ENCODE measurements around the gene L1CAM. TPM values are rescaled to one million over a fixed set of nuclear protein-coding genes. Genes with fewer than 3 reads are reported as not detected.

The L1CAM gene
- total and polyA plus RNA-seq, 9 of the 15 experiments (the other 6 are each of a cell fraction or from before 2014, with no cell fraction given), result 0.09 to 0.86 (median 0.26) TPM; not detected in 3

- TF ChIP-seq, protein P1, sequence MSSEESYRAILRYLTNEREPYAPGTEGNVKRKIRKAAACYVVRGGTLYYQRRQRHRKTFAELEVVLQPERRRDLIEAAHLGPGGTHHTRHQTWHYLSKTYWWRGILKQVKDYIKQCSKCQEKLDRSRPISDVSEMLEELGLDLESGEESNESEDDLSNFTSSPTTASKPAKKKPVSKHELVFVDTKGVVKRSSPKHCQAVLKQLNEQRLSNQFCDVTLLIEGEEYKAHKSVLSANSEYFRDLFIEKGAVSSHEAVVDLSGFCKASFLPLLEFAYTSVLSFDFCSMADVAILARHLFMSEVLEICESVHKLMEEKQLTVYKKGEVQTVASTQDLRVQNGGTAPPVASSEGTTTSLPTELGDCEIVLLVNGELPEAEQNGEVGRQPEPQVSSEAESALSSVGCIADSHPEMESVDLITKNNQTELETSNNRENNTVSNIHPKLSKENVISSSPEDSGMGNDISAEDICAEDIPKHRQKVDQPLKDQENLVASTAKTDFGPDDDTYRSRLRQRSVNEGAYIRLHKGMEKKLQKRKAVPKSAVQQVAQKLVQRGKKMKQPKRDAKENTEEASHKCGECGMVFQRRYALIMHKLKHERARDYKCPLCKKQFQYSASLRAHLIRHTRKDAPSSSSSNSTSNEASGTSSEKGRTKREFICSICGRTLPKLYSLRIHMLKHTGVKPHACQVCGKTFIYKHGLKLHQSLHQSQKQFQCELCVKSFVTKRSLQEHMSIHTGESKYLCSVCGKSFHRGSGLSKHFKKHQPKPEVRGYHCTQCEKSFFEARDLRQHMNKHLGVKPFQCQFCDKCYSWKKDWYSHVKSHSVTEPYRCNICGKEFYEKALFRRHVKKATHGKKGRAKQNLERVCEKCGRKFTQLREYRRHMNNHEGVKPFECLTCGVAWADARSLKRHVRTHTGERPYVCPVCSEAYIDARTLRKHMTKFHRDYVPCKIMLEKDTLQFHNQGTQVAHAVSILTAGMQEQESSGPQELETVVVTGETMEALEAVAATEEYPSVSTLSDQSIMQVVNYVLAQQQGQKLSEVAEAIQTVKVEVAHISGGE (CRISPR knock-in tag; IDR thresholded peaks at IDR 0.05), result peak in 1 of 3 experiments; percentile 50; a peak in 1 of 6 replicates
- TF ChIP-seq MYNN (IDR thresholded peaks at IDR 0.05) (no peak), MYNN (CRISPR knock-in tag; IDR thresholded peaks at IDR 0.05) (peak; percentile 93), DMBX1 (CRISPR knock-in tag; IDR thresholded peaks at IDR 0.05; ENCODE audit: borderline replicate concordance) (peak; percentile 93; the same call in 1 of the 2 replicates), TARDBP (IDR thresholded peaks at IDR 0.05) (peak; percentile 70; the same call in 1 of the 2 replicates), NCOA2 (IDR thresholded peaks at IDR 0.05; ENCODE audit: partially characterized antibody in 2 of 2) (no peak), HOXB6 (CRISPR knock-in tag; IDR thresholded peaks at IDR 0.05; ENCODE audit: borderline replicate concordance) (no peak), E2F3 (CRISPR knock-in tag; IDR thresholded peaks at IDR 0.05) (no peak), TAF9B (IDR thresholded peaks at IDR 0.05; ENCODE audit: partially characterized antibody) (no peak), GATAD2B (IDR thresholded peaks at IDR 0.05; ENCODE audit: borderline replicate concordance) (no peak), ZNF174 (CRISPR knock-in tag; IDR thresholded peaks at IDR 0.05) (no peak), HMG20A (CRISPR knock-in tag; conservative IDR thresholded peaks at IDR 0.05) (no peak), POLR2A (conservative IDR thresholded peaks at IDR 0.05) (no peak), KDM5B (IDR thresholded peaks at IDR 0.05; ENCODE audit: insufficient replicate concordance, low read depth, low read length) (no peak), THRAP3 (IDR thresholded peaks at IDR 0.05; ENCODE audit: borderline replicate concordance) (no peak), CREB3 (tag; conservative IDR thresholded peaks at IDR 0.05; ENCODE audit: low read depth) (peak; percentile 58; the same call in 1 of the 2 replicates), ZNF444 (CRISPR knock-in tag; IDR thresholded peaks at IDR 0.05) (no peak), NCOA4 (IDR thresholded peaks at IDR 0.05; ENCODE audit: partially characterized antibody) (no peak), ZKSCAN3 (CRISPR knock-in tag; IDR thresholded peaks at IDR 0.05) (no peak), ZNF184 (CRISPR knock-in tag; IDR thresholded peaks at IDR 0.05) (peak; percentile 62; the same call in 1 of the 2 replicates)
- TF ChIP-seq, protein P2, sequence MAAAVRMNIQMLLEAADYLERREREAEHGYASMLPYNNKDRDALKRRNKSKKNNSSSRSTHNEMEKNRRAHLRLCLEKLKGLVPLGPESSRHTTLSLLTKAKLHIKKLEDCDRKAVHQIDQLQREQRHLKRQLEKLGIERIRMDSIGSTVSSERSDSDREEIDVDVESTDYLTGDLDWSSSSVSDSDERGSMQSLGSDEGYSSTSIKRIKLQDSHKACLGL (CRISPR knock-in tag; IDR thresholded peaks at IDR 0.05; ENCODE audit: borderline replicate concordance, poor library complexity, severe bottlenecking), result no peak
- TF ChIP-seq, protein P3, sequence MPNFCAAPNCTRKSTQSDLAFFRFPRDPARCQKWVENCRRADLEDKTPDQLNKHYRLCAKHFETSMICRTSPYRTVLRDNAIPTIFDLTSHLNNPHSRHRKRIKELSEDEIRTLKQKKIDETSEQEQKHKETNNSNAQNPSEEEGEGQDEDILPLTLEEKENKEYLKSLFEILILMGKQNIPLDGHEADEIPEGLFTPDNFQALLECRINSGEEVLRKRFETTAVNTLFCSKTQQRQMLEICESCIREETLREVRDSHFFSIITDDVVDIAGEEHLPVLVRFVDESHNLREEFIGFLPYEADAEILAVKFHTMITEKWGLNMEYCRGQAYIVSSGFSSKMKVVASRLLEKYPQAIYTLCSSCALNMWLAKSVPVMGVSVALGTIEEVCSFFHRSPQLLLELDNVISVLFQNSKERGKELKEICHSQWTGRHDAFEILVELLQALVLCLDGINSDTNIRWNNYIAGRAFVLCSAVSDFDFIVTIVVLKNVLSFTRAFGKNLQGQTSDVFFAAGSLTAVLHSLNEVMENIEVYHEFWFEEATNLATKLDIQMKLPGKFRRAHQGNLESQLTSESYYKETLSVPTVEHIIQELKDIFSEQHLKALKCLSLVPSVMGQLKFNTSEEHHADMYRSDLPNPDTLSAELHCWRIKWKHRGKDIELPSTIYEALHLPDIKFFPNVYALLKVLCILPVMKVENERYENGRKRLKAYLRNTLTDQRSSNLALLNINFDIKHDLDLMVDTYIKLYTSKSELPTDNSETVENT (CRISPR knock-in tag; IDR thresholded peaks at IDR 0.05), result no peak
Observed at GRCh38 chrX:153875391-153876111, 10.4 kb downstream of the L1CAM start (continued).

Data from K562 (cell line).